GM12873 (cell line): Measurements from ENCODE around the gene DNHD1.

Experiments used
- CTCF ChIP-seq: IDR thresholded peaks from 2 replicates; pipeline ENCODE4 v1.5.1; 2012; ENCODE audit warnings: low read depth, mild to moderate bottlenecking, moderate library complexity, low read length, control low read depth; ENCODE audit not compliant: insufficient read depth; ENCODE audit errors: missing control alignments

Gene DNHD1

GRCh38 chr11:6584528-6584927 is 87.4 kb downstream of the DNHD1 start:
- no peak for TF ChIP-seq CTCF

- no peak for TF ChIP-seq CTCF
Observed at GRCh38 chr11:6586434-6587359, 89.6 kb downstream of the DNHD1 start.

GRCh38 chr11:6587360-6587953 is 90.4 kb downstream of the DNHD1 start:
- TF ChIP-seq CTCF, result no peak

GRCh38 chr11:6588018-6588417 is 90.9 kb downstream of the DNHD1 start:
- no peak for TF ChIP-seq CTCF

- TF ChIP-seq CTCF, result no peak
Observed at GRCh38 chr11:6594142-6594768, 97.2 kb downstream of the DNHD1 start.

- no peak for TF ChIP-seq CTCF
Observed at GRCh38 chr11:6596239-6596877, 99.3 kb downstream of the DNHD1 start.

- TF ChIP-seq CTCF, result no peak
Observed at GRCh38 chr11:6598555-6598954, 101.5 kb downstream of the DNHD1 start.
